ENCODE results near the gene STK4. TPM values are rescaled to one million over a fixed set of nuclear protein-coding genes. Genes with fewer than 3 reads are reported as not detected.

Gene STK4
- total RNA-seq, 1 experiment from 2014 or later, result 74.7 TPM

GRCh38 chr20:44956410-44956809 lies 9.9 kb upstream of the STK4 start:
- Mint-ChIP-seq H3K27ac (ENCODE audit: unreplicated experiment) (peak overlapping the region; percentile 82), H3K36me3 (ENCODE audit: insufficient read depth, unreplicated experiment) (peaks cover 85% of the 10 kb centered on the region), H3K4me3 (ENCODE audit: unreplicated experiment) (peak overlapping the region; percentile 86), H3K4me1 (ENCODE audit: low read depth, unreplicated experiment) (peaks cover 63% of the 10 kb centered on the region), H3K27me3 (ENCODE audit: insufficient read depth, unreplicated experiment) (no peaks in the 10 kb centered on the region), H3K9me3 (ENCODE audit: unreplicated experiment) (no peaks in the 10 kb centered on the region)
- Histone ChIP-seq H3K4me3 (ENCODE audit: low read depth, low read length) (no peak overlapping the region), H3K4me1 (peaks cover 63% of the 10 kb centered on the region), H3K27me3 (replicated peaks; ENCODE audit: control insufficient read depth, insufficient read depth, low read length) (no peaks in the 10 kb centered on the region), H3K9me3 (no peaks in the 10 kb centered on the region), H3K36me3 (ENCODE audit: control insufficient read depth, insufficient read depth, low read length) (peaks cover 22% of the 10 kb centered on the region)
- BruUV-seq (replicated peaks), result no TSS peak
- no peak for TF ChIP-seq CTCF (IDR thresholded peaks at IDR 0.05; ENCODE audit: insufficient read depth in 1 of 2, low read depth in 1 of 2, low read length in 1 of 2, severe bottlenecking in 1 of 2, unreplicated experiment in 1 of 2)
- peak; percentile 89 to 92 for DNase-seq
- POLR2A ChIA-PET, result interaction anchor here (0.8 to 1.2 kb wide), 6 partner anchors 8 to 71 kb away, joined by 3 to 7 read pairs (median 4); partner anchors contain the start of genes STK4 and YWHAB
- CTCF ChIA-PET, result interaction anchor here (0.6 to 1.5 kb wide), 8 partner anchors 10 to 405 kb away, joined by 3 to 9 read pairs (median 3); no protein-coding TSS in a partner anchor
- intact Hi-C loops (cut with micrococcal nuclease; ENCODE audit: unreplicated experiment), result loop anchor here (1.0 to 5.0 kb wide), 3 partner anchors 14 to 744 kb away; partner anchors contain the start of gene OSER1

- BruUV-seq (replicated peaks), result no TSS peak
- POLR2A ChIA-PET, result interaction anchor here (1.2 kb wide), 1 partner anchor 49 kb away, joined by 4 read pairs; the partner anchor contains the start of gene PABPC1L
These were observed 8.0 kb upstream of the STK4 start for GRCh38 chr20:44958276-44958675.

More at GRCh38 chr20:44958276-44958675, 8.0 kb upstream of the STK4 start:
- no peak for TF ChIP-seq CTCF (IDR thresholded peaks at IDR 0.05; ENCODE audit: insufficient read depth in 1 of 2, low read depth in 1 of 2, low read length in 1 of 2, severe bottlenecking in 1 of 2, unreplicated experiment in 1 of 2)
- Histone ChIP-seq H3K36me3 (ENCODE audit: control insufficient read depth, insufficient read depth, low read length) (peaks cover 19% of the 10 kb centered on the region), H3K27me3 (replicated peaks; ENCODE audit: control insufficient read depth, insufficient read depth, low read length) (no peaks in the 10 kb centered on the region), H3K9me3 (no peaks in the 10 kb centered on the region), H3K4me1 (peaks cover 74% of the 10 kb centered on the region), H3K4me3 (ENCODE audit: low read depth, low read length) (0 out of 2 replicates have a peak overlapping the region, but pooled peaks have one; percentile 1)
- no peak for DNase-seq
- Mint-ChIP-seq H3K36me3 (ENCODE audit: insufficient read depth, unreplicated experiment) (peaks cover 66% of the 10 kb centered on the region), H3K4me3 (ENCODE audit: unreplicated experiment) (peak overlapping the region; percentile 86), H3K9me3 (ENCODE audit: unreplicated experiment) (no peaks in the 10 kb centered on the region), H3K4me1 (ENCODE audit: low read depth, unreplicated experiment) (peaks cover 67% of the 10 kb centered on the region), H3K27ac (ENCODE audit: unreplicated experiment) (peak overlapping the region; percentile 75), H3K27me3 (ENCODE audit: insufficient read depth, unreplicated experiment) (no peaks in the 10 kb centered on the region)
- CTCF ChIA-PET, result interaction anchor here (0.6 to 2.7 kb wide), 2 partner anchors 16 to 1013 kb away, joined by 4 to 10 read pairs; no protein-coding TSS in a partner anchor
- intact Hi-C loops (cut with micrococcal nuclease; ENCODE audit: unreplicated experiment), result loop anchor here (5.0 kb wide), 1 partner anchor 746 kb away; the partner anchor contains the start of gene OSER1
